MM.1S (cell line): ENCODE results near the gene CAB39.

ENCODE experiments used
- DNase-seq: peaks from one replicate; pipeline ENCODE4 v3.0.0-alpha.2; 2015
- H2AFZ ChIP-seq: fragments of 300-600 bp; sonication (generic); 2 replicates; pipeline ENCODE4 v1.6.0; 2016; ENCODE audit warnings: antibody characterized with exemption, low read length
- H3F3A ChIP-seq: fragments of 300-600 bp; sonication (generic); 2 replicates; pipeline ENCODE4 v1.6.1; 2016; ENCODE audit warnings: mild to moderate bottlenecking, antibody characterized with exemption, low read length, moderate library complexity, mixed read lengths; ENCODE audit not compliant: insufficient read depth
- H3K27ac ChIP-seq: fragments of 300-600 bp; sonication (generic); 2 replicates; pipeline ENCODE4 v1.5.1; 2016; ENCODE audit warnings: mild to moderate bottlenecking, low read length
- H3K27me3 ChIP-seq: fragments of 300-600 bp; sonication (generic); replicated peaks from 2 replicates; pipeline ENCODE4 v1.6.0; 2016; ENCODE audit warnings: low read length; ENCODE audit not compliant: insufficient read depth
- H3K36me3 ChIP-seq: fragments of 300-600 bp; sonication (generic); replicated peaks from 2 replicates; pipeline ENCODE4 v1.6.1; 2016; ENCODE audit warnings: mild to moderate bottlenecking, low read length, mixed read lengths; ENCODE audit not compliant: insufficient read depth
- H3K4me1 ChIP-seq: fragments of 300-600 bp; sonication (generic); 2 replicates; pipeline ENCODE4 v1.6.1; 2016; ENCODE audit warnings: low read length, mixed read lengths
- H3K4me2 ChIP-seq: fragments of 300-600 bp; sonication (generic); 2 replicates; pipeline ENCODE4 v1.6.0; 2016; ENCODE audit warnings: low read depth, low read length
- H3K4me3 ChIP-seq: fragments of 300-600 bp; sonication (generic); 2 replicates; pipeline ENCODE4 v1.5.1; 2016; ENCODE audit warnings: low read length, mixed read lengths
- H3K79me2 ChIP-seq: fragments of 300-600 bp; sonication (generic); 2 replicates; pipeline ENCODE4 v1.6.1; 2016; ENCODE audit warnings: mixed run types, low read length, mixed read lengths
- H3K9ac ChIP-seq: fragments of 300-600 bp; sonication (generic); 2 replicates; pipeline ENCODE4 v1.6.1; 2016; ENCODE audit warnings: low read length, mixed read lengths
- H3K9me2 ChIP-seq: fragments of 300-600 bp; sonication (generic); replicated peaks from 2 replicates; pipeline ENCODE4 v1.6.1; 2016; ENCODE audit warnings: mild to moderate bottlenecking, low read length, mixed read lengths; ENCODE audit not compliant: insufficient read depth
- H3K9me3 ChIP-seq: fragments of 300-600 bp; sonication (generic); replicated peaks from 2 replicates; pipeline ENCODE4 v1.6.1; 2016; ENCODE audit warnings: mild to moderate bottlenecking, low read length, mixed read lengths; ENCODE audit not compliant: insufficient read depth
- H4K20me1 ChIP-seq: fragments of 300-600 bp; sonication (generic); 2 replicates; pipeline ENCODE4 v1.6.1; 2016; ENCODE audit warnings: mild to moderate bottlenecking, low read length, moderate library complexity, mixed read lengths; ENCODE audit not compliant: insufficient read depth
- CTCF ChIP-seq: fragments of 300-600 bp; sonication (generic); IDR thresholded peaks from 2 replicates; pipeline ENCODE4 v1.5.1; 2016; ENCODE audit warnings: antibody characterized with exemption, low read length, mixed read lengths
- EZH2 ChIP-seq: fragments of 300-600 bp; sonication (generic); optimal IDR thresholded peaks from 2 replicates; pipeline ENCODE3; 2017; ENCODE audit warnings: low read depth, mild to moderate bottlenecking, antibody characterized with exemption, low read length, mixed read lengths
- EZH2phosphoT487 ChIP-seq: fragments of 300-600 bp; sonication (generic); IDR thresholded peaks from 2 replicates; pipeline ENCODE4 v1.6.1; 2018; ENCODE audit warnings: antibody characterized with exemption, low read length

CAB39 gene

GRCh38 chr2:230846360-230846759, 133.7 kb downstream of the CAB39 start:
- no peak overlapping the region for H2AFZ ChIP-seq
- H3K9me3 ChIP-seq, result no peaks in the 10 kb centered on the region
- H3K36me3 ChIP-seq, result no peaks in the 10 kb centered on the region
- H3F3A ChIP-seq, result no peaks in the 10 kb centered on the region
- H3K27ac ChIP-seq, result no peak overlapping the region
- H3K9ac ChIP-seq, result no peak overlapping the region
- no peak for DNase-seq
- no peaks in the 10 kb centered on the region for H3K9me2 ChIP-seq
- H3K4me3 ChIP-seq, result no peak overlapping the region
- no peak overlapping the region for H3K4me2 ChIP-seq
- H4K20me1 ChIP-seq, result no peaks in the 10 kb centered on the region
- no peak for TF ChIP-seq EZH2
- no peak for TF ChIP-seq CTCF
- no peak for TF ChIP-seq EZH2phosphoT487
- H3K4me1 ChIP-seq, result 0 out of 2 replicates have a peak, but pooled peaks cover 5% of the 10 kb centered on the region
- no peaks in the 10 kb centered on the region for H3K79me2 ChIP-seq
- no peaks in the 10 kb centered on the region for H3K27me3 ChIP-seq

DNA sequence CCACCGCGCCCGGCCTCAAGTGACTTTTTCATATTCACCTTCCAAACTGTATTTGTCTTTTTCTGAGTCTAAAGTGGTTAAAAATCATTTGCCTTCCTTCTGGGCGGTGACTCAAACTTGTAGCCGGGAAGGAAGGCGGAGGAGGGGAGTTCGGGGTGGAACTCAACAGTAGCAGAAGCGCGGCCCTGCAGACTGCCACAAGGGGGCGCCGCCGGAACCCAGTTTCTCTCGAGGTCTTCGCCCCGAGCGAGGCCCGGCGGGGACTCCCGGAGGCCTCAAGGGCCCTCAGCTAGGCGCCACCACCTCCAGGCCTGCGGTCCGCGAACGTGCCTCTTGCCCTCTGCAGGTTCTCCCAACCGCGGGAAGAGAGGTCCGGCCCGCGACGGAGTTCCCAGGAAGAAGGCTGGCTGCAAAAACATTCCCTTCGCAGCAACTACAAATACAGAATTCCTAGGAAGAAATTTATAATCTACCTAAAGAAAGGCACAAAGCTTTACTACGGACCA, 135.3 kb downstream of the CAB39 start:
- Histone ChIP-seq H3K9me3 (no peaks in the 10 kb centered on the region), H4K20me1 (no peaks in the 10 kb centered on the region), H3K9ac (no peak overlapping the region), H3K36me3 (no peaks in the 10 kb centered on the region), H3K4me1 (0 out of 2 replicates have a peak, but pooled peaks cover 5% of the 10 kb centered on the region), H2AFZ (peak overlapping the region; percentile 13; the same call in 1 of the 2 replicates), H3K4me3 (no peak overlapping the region), H3K4me2 (peak overlapping the region; percentile 44; the same call in 1 of the 2 replicates), H3K27ac (no peak overlapping the region), H3F3A (no peaks in the 10 kb centered on the region), H3K79me2 (no peaks in the 10 kb centered on the region), H3K9me2 (no peaks in the 10 kb centered on the region), H3K27me3 (no peaks in the 10 kb centered on the region)
- TF ChIP-seq EZH2phosphoT487 (no peak), CTCF (peak; percentile 81)
- peak; percentile 91 for DNase-seq

DNA sequence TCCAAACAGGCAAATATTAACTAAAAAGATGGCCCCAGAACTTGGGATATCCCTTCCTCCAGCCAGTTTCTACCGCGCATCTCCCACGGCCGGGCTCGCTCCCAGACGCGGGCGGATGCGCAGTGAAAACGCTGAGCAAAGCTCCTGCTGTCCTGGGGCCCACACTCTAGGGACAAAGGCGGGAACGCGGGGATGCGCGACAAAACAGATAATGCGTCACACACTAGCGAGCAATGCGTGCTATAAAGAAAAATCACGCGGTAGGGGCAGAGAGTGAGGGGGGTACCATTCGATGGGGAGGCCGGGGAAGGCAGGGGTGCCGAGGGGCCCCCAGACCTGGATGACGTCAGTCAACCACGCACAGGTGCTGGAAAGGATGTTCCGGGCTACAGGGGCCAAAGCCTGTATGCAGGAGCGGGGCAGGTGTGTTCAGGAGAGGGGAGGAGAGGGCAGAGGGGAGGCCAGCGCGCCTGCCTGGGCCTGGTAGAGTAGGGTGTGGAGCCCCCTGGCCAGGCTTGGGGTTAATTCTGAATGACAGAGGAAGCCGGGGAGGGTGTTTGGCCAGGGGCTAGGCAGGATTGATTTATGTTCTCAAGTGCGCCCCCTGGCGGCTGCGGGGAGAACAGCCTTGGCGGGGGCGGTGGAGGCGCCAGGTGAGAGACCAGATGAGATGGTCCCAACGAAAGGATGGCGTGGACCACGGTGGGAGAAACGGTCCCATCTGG, 137.2 kb downstream of the CAB39 start:
- peak; percentile 86 for TF ChIP-seq CTCF
- no peak for TF ChIP-seq EZH2phosphoT487
- Histone ChIP-seq H3K36me3 (no peaks in the 10 kb centered on the region), H3K79me2 (no peaks in the 10 kb centered on the region), H3K27ac (no peak overlapping the region), H3K9ac (no peak overlapping the region), H4K20me1 (no peaks in the 10 kb centered on the region), H3F3A (no peaks in the 10 kb centered on the region), H3K27me3 (no peaks in the 10 kb centered on the region), H2AFZ (no peak overlapping the region), H3K4me1 (0 out of 2 replicates have a peak, but pooled peaks cover 5% of the 10 kb centered on the region), H3K9me3 (no peaks in the 10 kb centered on the region), H3K9me2 (no peaks in the 10 kb centered on the region), H3K4me3 (no peak overlapping the region), H3K4me2 (peak overlapping the region; percentile 28; the same call in 1 of the 2 replicates)
- DNase-seq, result peak; percentile 64
